ENCODE results near the gene TRMT61A.

TRMT61A gene

DNA sequence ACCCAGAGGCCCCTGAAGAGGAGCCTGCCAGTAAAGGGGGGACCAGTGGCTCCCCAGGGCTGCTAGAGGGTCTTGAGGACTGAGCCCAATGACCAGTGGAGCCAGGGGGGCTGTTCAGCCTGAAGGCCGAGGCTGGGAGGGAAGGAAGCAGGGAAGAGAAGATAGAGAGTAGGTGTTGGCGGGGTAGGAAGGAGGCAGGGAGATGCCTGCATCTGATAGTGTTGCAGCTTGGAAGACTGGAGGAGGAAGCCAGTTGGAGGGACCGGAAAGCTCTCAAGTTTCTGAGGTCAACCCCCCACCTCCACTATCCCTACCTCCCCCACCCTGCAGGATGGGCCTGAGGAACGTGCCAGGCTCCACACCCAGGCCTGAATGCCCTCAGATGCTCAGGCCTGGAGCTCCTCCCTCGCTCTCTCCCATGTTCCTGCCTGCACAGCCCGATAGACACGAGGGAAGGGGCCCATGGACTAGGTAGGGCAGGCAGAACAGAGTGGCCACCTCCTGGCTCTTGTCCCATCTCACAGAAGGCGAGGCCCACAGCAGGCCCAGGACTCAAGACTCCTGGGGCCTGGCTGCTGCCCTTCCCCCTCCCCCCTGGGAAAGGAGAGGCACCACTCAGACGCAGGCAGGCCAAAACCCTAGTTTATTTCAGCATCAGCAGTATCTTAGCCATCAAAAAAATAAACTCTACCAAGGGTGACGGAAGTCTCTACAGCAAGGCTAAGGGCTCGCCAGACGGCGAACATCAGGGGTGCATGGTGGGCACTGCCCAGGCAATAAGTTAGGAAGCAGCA, 9.8 kb upstream of the TRMT61A start:
- no peak overlapping the region for H3K9ac ChIP-seq (ENCODE audit: insufficient read length)
- H3K27ac ChIP-seq, result peak overlapping the region; percentile 48; the same call in 1 of the 2 replicates
- no peaks in the 10 kb centered on the region for H3K9me3 ChIP-seq (ENCODE audit: low read depth, low read length)
- H3K36me3 ChIP-seq (ENCODE audit: insufficient read depth, low read length), result peaks cover 20% of the 10 kb centered on the region
- H3K4me3 ChIP-seq, result no peak overlapping the region
- DNase-seq (ENCODE audit: low read depth, low spot score), result no peak
- TF ChIP-seq POLR2AphosphoS5 (IDR thresholded peaks at IDR 0.05; ENCODE audit: borderline replicate concordance, low read depth, low read length) (peak; percentile 66), EZH2 (IDR thresholded peaks at IDR 0.05) (no peak)

DNA sequence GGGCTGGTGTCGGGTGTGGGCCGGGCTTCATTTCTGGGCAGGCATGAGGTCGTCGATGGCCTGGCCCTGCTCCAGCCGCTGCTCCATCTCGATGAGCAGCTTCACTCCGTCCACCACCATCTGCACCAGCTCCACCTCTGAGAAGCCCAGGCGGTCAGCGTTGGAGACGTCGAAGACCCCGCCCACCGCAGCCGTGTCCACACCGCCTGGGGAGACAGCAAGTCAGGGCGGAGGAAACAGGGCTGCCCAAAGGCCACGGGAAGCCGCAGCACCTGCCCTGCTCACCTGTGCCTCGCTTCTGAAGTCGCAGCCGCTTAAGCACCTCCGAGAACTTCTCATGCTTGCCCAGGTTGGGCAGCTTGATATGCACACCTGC, 9.2 kb upstream of the TRMT61A start:
- H3K9ac ChIP-seq (ENCODE audit: insufficient read length), result no peak overlapping the region
- peak overlapping the region; percentile 48; the same call in 1 of the 2 replicates for H3K27ac ChIP-seq
- peaks cover 20% of the 10 kb centered on the region for H3K36me3 ChIP-seq (ENCODE audit: insufficient read depth, low read length)
- DNase-seq (ENCODE audit: low read depth, low spot score), result no peak
- no peak overlapping the region for H3K4me3 ChIP-seq
- no peaks in the 10 kb centered on the region for H3K9me3 ChIP-seq (ENCODE audit: low read depth, low read length)
- no peak for TF ChIP-seq EZH2 (IDR thresholded peaks at IDR 0.05)
- no peak for TF ChIP-seq FOXP2 (optimal IDR thresholded peaks at IDR 0.05; ENCODE audit: control extremely low read depth, extremely low read length, insufficient read depth)
- TF ChIP-seq POLR2AphosphoS5 (IDR thresholded peaks at IDR 0.05; ENCODE audit: borderline replicate concordance, low read depth, low read length), result no peak

DNA sequence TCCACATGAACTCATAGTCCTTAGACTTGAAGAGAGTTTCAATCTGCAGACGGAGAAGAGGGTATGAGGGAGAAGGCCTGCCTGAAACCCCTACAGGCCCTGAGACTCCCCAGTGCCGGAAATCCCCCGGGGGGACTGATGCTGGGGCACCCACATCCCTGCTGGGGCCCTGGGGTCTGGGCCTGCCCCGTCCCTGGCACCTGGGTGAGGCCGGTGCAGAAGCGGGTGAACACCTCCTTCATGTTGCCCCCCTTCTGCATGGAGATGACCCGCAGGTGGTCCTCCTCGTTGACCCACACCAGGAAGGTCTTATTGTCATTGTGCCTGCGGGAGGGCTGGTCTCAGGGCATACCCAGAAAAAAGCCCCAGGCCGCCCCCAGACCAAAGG, 8.7 kb upstream of the TRMT61A start:
- Histone ChIP-seq H3K36me3 (ENCODE audit: insufficient read depth, low read length) (peaks cover 20% of the 10 kb centered on the region), H3K9me3 (ENCODE audit: low read depth, low read length) (no peaks in the 10 kb centered on the region), H3K9ac (ENCODE audit: insufficient read length) (no peak overlapping the region), H3K27ac (peak overlapping the region; percentile 18; the same call in 1 of the 2 replicates), H3K4me3 (peak overlapping the region; percentile 93)
- TF ChIP-seq EZH2 (IDR thresholded peaks at IDR 0.05) (no peak), POLR2AphosphoS5 (IDR thresholded peaks at IDR 0.05; ENCODE audit: borderline replicate concordance, low read depth, low read length) (peak; percentile 6; the same call in 1 of the 2 replicates), FOXP2 (optimal IDR thresholded peaks at IDR 0.05; ENCODE audit: control extremely low read depth, extremely low read length, insufficient read depth) (no peak)
- no peak for DNase-seq (ENCODE audit: low read depth, low spot score)

DNA sequence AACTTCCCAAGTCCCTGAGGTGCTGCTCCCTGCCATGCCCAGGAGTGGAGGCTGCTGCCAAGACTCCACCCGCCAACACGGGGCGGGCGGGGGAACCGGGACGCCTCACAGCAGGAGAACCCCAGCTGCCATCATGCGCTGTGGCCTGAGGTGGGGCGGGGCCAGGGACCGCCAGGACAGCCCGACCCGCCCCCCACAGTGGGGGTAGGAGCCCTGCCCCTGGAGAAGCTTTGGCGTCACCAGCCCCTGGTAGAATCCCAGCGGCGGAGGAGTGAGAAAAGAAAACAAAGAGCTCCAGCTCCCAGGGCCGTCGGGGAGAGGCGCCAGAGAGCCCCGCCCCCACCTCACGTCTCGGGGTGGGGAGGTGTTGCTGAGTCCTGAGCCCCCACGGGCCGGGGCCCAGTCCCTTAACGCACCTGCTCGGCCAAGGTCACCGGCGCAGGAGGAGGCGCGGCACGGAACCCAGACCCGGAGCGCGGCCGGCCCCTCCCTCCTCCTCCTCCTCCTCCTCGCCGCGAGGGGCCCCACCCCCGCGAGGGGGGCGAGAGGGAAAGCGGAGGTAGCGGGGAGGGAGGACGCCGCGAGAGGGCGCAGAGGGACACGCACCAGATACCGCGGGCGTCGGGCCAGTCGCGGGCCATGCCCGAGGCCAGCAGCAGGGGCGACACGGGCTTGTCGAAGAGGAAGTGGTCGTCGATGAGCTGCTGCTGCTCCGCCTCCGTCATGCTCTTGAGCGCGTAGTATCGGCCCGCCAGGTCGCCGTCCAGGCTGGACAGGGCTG, 8.1 kb upstream of the TRMT61A start:
- no peak; the same call in none of the 2 replicates for TF ChIP-seq POLR2AphosphoS5 (IDR thresholded peaks at IDR 0.05; ENCODE audit: borderline replicate concordance, low read depth, low read length)
- no peak for TF ChIP-seq EZH2 (IDR thresholded peaks at IDR 0.05)
- no peak for TF ChIP-seq FOXP2 (optimal IDR thresholded peaks at IDR 0.05; ENCODE audit: control extremely low read depth, extremely low read length, insufficient read depth)
- H3K4me3 ChIP-seq, result peak overlapping the region; percentile 93
- no peak for DNase-seq (ENCODE audit: low read depth, low spot score)
- peak overlapping the region; percentile 18; the same call in 1 of the 2 replicates for H3K27ac ChIP-seq
- H3K9ac ChIP-seq (ENCODE audit: insufficient read length), result peak overlapping the region; percentile 85
- peaks cover 20% of the 10 kb centered on the region for H3K36me3 ChIP-seq (ENCODE audit: insufficient read depth, low read length)
- H3K9me3 ChIP-seq (ENCODE audit: low read depth, low read length), result no peaks in the 10 kb centered on the region

DNA sequence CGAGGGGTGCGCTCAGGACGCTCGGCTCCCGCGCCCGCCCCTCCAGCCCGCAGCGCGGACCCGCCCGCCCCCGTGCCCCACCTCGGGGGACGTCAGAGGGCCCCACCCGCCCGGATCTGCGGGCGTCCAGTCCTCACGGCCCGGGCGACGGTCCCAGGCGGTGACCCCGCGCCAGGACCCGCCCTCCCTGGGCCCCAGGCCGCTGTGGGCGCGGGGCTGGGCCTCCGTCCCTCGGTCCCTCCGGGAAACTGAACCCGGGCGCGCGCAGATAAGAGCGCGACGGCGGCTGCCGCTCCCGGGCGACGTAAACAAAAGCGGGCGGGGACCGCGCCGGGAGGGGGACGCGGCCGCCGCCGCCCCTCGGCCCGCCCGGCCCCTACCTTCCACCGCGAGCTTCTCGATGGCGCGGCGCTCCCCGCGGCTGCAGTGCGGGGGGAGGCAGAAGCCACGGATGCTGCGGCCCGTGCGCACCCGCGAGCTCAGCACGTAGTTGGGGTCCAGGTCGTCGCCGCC, 7.5 kb upstream of the TRMT61A start:
- Histone ChIP-seq H3K4me3 (peak overlapping the region; percentile 93), H3K36me3 (ENCODE audit: insufficient read depth, low read length) (peaks cover 20% of the 10 kb centered on the region), H3K9ac (ENCODE audit: insufficient read length) (peak overlapping the region; percentile 85), H3K9me3 (ENCODE audit: low read depth, low read length) (no peaks in the 10 kb centered on the region), H3K27ac (no peak overlapping the region)
- TF ChIP-seq FOXP2 (optimal IDR thresholded peaks at IDR 0.05; ENCODE audit: control extremely low read depth, extremely low read length, insufficient read depth) (no peak), EZH2 (IDR thresholded peaks at IDR 0.05) (no peak), POLR2AphosphoS5 (IDR thresholded peaks at IDR 0.05; ENCODE audit: borderline replicate concordance, low read depth, low read length) (no peak)
- DNase-seq (ENCODE audit: low read depth, low spot score), result no peak

DNA sequence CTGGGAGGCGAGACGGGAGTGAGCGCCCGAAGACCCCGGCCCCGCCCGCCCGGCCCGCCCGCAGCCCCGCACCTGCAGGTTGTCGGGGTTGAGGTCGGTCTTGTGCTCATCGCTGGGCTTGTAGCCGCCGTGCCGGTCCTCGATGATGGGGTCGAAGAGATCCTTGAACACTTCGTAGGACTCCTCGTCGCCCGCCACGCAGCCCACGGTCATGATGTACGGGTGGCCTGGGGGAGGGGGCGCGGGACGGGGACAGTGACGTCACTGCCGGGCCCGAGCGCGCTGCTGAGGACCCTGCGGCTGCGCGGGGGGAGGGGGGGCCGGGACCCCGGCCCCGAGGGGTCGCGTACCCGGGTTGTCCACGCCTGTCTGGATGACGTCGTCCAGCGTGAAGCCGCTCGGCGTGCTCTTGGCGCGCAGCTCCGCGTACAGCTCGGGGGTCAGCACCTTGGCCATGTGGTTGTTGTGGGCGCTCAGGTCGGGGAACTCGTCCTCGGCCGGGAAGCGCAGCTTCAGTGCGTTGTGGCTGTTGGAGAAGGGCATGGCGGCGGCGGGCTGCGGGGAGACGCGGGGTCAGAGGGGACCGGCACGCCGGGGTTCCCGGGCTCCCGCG, 6.9 kb upstream of the TRMT61A start:
- Histone ChIP-seq H3K36me3 (ENCODE audit: insufficient read depth, low read length) (peaks cover 20% of the 10 kb centered on the region), H3K9ac (ENCODE audit: insufficient read length) (peak overlapping the region; percentile 85), H3K4me3 (peak overlapping the region; percentile 93), H3K9me3 (ENCODE audit: low read depth, low read length) (no peaks in the 10 kb centered on the region), H3K27ac (no peak overlapping the region)
- no peak for DNase-seq (ENCODE audit: low read depth, low spot score)
- TF ChIP-seq FOXP2 (optimal IDR thresholded peaks at IDR 0.05; ENCODE audit: control extremely low read depth, extremely low read length, insufficient read depth) (no peak), EZH2 (IDR thresholded peaks at IDR 0.05) (no peak), POLR2AphosphoS5 (IDR thresholded peaks at IDR 0.05; ENCODE audit: borderline replicate concordance, low read depth, low read length) (no peak; the same call in 1 of the 2 replicates)

DNA sequence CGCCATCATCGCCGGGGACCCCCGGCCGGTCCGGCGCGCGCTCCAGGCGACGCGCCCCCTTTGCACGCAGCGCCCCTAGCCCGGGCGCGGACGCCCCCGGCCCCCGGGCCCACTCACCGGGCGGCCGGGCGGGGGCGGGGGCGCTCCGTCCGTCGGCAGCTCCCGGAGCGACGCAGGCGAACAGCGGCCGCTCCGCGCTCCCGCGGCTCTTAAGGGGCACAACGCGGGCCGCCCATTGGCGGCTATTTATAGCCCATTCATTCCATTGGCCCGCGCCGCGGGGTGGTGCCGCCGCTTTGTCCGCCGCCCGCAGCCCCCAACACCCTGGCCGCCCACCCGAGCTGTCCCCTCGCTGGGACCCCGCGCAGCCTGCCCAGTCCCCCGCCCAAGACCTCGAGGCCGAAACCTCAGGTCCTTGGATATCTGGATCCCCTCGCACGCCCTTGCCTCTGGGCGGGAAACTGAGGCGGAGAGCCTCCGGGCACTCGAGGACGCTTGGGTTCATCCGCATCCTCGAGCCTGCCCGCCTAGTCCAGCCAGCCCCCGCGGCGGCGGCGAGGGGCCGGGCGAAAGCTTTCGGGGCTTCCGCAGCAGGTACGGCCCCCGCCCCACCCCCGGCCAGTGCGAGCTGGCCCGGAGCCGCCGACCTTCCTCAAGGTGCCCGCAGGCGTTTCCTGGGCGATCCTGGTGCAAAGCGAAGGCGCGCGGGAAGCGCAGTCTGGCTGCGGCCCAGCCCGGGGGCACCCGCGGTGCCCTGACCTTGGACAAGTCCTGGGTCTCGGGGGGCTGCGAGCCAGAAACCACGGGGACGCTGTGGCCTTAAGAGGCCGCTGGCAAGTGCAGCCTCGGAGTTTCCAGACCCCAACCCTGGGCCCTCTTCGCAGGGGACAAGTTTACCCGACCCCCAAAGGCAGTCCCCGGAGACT, 6.1 kb upstream of the TRMT61A start, which contains the start of gene CKB:
TSS of gene CKB (minus strand) at position 182 of the 926 bp plus-strand sequence. CDS start 337 bp downstream, outside the sequence.
- TF ChIP-seq POLR2AphosphoS5 (IDR thresholded peaks at IDR 0.05; ENCODE audit: borderline replicate concordance, low read depth, low read length) (peak; percentile 67), EZH2 (IDR thresholded peaks at IDR 0.05) (no peak), FOXP2 (optimal IDR thresholded peaks at IDR 0.05; ENCODE audit: control extremely low read depth, extremely low read length, insufficient read depth) (no peak)
- H3K9me3 ChIP-seq (ENCODE audit: low read depth, low read length), result no peaks in the 10 kb centered on the region
- DNase-seq (ENCODE audit: low read depth, low spot score), result no peak
- peaks cover 20% of the 10 kb centered on the region for H3K36me3 ChIP-seq (ENCODE audit: insufficient read depth, low read length)
- no peak within 1 kb of the TSS for H3K27ac ChIP-seq
- peak within 1 kb of the TSS; percentile 93 for H3K4me3 ChIP-seq
- peak within 1 kb of the TSS; percentile 85 for H3K9ac ChIP-seq (ENCODE audit: insufficient read length)

All from SK-N-MC (cell line).